KMS-11 (cell line): ENCODE measurements around the gene RXFP4.
A peak's percentile ranks its signal among the peaks of the same experiment; 100 is the strongest.

Experiments used
- H2AFZ ChIP-seq: fragments of 200-600 bp; sonication (generic); 2 replicates; pipeline ENCODE4 v1.6.1; 2016; ENCODE audit warnings: antibody characterized with exemption, mixed run types, low read depth
- H3K27ac ChIP-seq: fragments of 200-600 bp; sonication (generic); 2 replicates; pipeline ENCODE4 v1.6.1; 2016; ENCODE audit warnings: mild to moderate bottlenecking, mixed run types
- H3K27me3 ChIP-seq: fragments of 200-600 bp; sonication (generic); 2 replicates; pipeline ENCODE4 v1.6.1; 2017; ENCODE audit warnings: mild to moderate bottlenecking, low read depth, mixed run types, moderate library complexity; ENCODE audit not compliant: insufficient read depth
- H3K36me3 ChIP-seq: fragments of 200-600 bp; sonication (generic); 2 replicates; pipeline ENCODE4 v1.6.1; 2017; ENCODE audit warnings: mild to moderate bottlenecking, mixed run types; ENCODE audit not compliant: insufficient read depth
- H3K4me1 ChIP-seq: fragments of 200-600 bp; sonication (generic); 2 replicates; pipeline ENCODE4 v1.6.1; 2016; ENCODE audit warnings: mild to moderate bottlenecking, low read depth, mixed run types; ENCODE audit not compliant: poor library complexity, severe bottlenecking
- H3K4me2 ChIP-seq: fragments of 200-600 bp; sonication (generic); 2 replicates; pipeline ENCODE4 v1.7.0; 2016; ENCODE audit warnings: mild to moderate bottlenecking, mixed run types
- H3K4me3 ChIP-seq: fragments of 200-600 bp; sonication (generic); IDR thresholded peaks from 2 replicates; pipeline ENCODE4 v1.6.1; 2017; ENCODE audit warnings: low read depth, low read length, mixed read lengths; ENCODE audit not compliant: insufficient read depth
- H3K79me2 ChIP-seq: fragments of 200-600 bp; sonication (generic); 2 replicates; pipeline ENCODE4 v1.6.1; 2016; ENCODE audit warnings: low read depth, mixed run types; ENCODE audit not compliant: insufficient read depth
- H3K9ac ChIP-seq: fragments of 200-600 bp; sonication (generic); 2 replicates; pipeline ENCODE4 v1.6.1; 2016; ENCODE audit warnings: mild to moderate bottlenecking, mixed run types
- H4K20me1 ChIP-seq: fragments of 200-600 bp; sonication (generic); 2 replicates; pipeline ENCODE4 v1.6.1; 2016; ENCODE audit warnings: mild to moderate bottlenecking, mixed run types; ENCODE audit not compliant: insufficient read depth
- CTCF ChIP-seq: fragments of 200-600 bp; sonication (generic); conservative IDR thresholded peaks from 2 replicates; pipeline ENCODE4 v1.6.1; 2017; ENCODE audit warnings: low read depth, mild to moderate bottlenecking, antibody characterized with exemption, low read length, moderate library complexity, mixed read lengths

The RXFP4 gene

GRCh38 chr1:155978325-155978972 is 37.0 kb downstream of the RXFP4 start, which contains the start of gene ARHGEF2:
Gene ARHGEF2, minus strand, starts transcription at chr1:155978547. Its CDS starts 120 bp downstream, at chr1:155978427.
- H2AFZ ChIP-seq = peak within 1 kb of the TSS; percentile 55
- peak; percentile 56 for TF ChIP-seq CTCF
- H4K20me1 ChIP-seq = peaks cover 25% of the 10 kb centered on the region
- H3K27me3 ChIP-seq = no peaks in the 10 kb centered on the region
- peak within 1 kb of the TSS; percentile 83 for H3K9ac ChIP-seq
- peaks cover 3% of the 10 kb centered on the region; the same call in 1 of the 2 replicates for H3K36me3 ChIP-seq
- H3K27ac ChIP-seq = peak within 1 kb of the TSS; percentile 80
- peak within 1 kb of the TSS; percentile 95 for H3K4me2 ChIP-seq
- H3K4me3 ChIP-seq = peak within 1 kb of the TSS; percentile 99
- H3K79me2 ChIP-seq = peaks cover 91% of the 10 kb centered on the region
- H3K4me1 ChIP-seq = peaks cover 69% of the 10 kb centered on the region

- peak overlapping the region; percentile 80 for H3K27ac ChIP-seq
- H3K4me2 ChIP-seq = peak overlapping the region; percentile 95
- peaks cover 85% of the 10 kb centered on the region for H3K79me2 ChIP-seq
These were observed 37.6 kb downstream of the RXFP4 start for GRCh38 chr1:155978973-155979429.

GRCh38 chr1:155979597-155980343 is 38.3 kb downstream of the RXFP4 start:
- Histone ChIP-seq H3K27me3 (no peaks in the 10 kb centered on the region), H3K36me3 (no peaks in the 10 kb centered on the region), H3K4me3 (peak overlapping the region; percentile 99), H3K9ac (peak overlapping the region; percentile 83), H4K20me1 (peaks cover 12% of the 10 kb centered on the region), H3K4me2 (peak overlapping the region; percentile 95), H3K27ac (peak overlapping the region; percentile 80), H2AFZ (peak overlapping the region; percentile 55; the same call in 1 of the 2 replicates), H3K79me2 (peaks cover 78% of the 10 kb centered on the region), H3K4me1 (peaks cover 69% of the 10 kb centered on the region)
- peak; percentile 9; the same call in 1 of the 2 replicates for TF ChIP-seq CTCF

More at GRCh38 chr1:155978973-155979429, 37.6 kb downstream of the RXFP4 start:
- peak overlapping the region; percentile 55 for H2AFZ ChIP-seq
- peak overlapping the region; percentile 83 for H3K9ac ChIP-seq
- H3K4me3 ChIP-seq = peak overlapping the region; percentile 99
- H4K20me1 ChIP-seq = peaks cover 20% of the 10 kb centered on the region
- peak; percentile 12; the same call in 1 of the 2 replicates for TF ChIP-seq CTCF
- H3K4me1 ChIP-seq = peaks cover 69% of the 10 kb centered on the region
- peaks cover 3% of the 10 kb centered on the region; the same call in 1 of the 2 replicates for H3K36me3 ChIP-seq
- no peaks in the 10 kb centered on the region for H3K27me3 ChIP-seq

GRCh38 chr1:155981266-155982088 is 40.0 kb downstream of the RXFP4 start:
- H3K27ac ChIP-seq = peak overlapping the region; percentile 80
- peaks cover 54% of the 10 kb centered on the region for H3K4me1 ChIP-seq
- no peak for TF ChIP-seq CTCF
- H4K20me1 ChIP-seq = no peaks in the 10 kb centered on the region
- H3K4me3 ChIP-seq = no peak overlapping the region
- no peaks in the 10 kb centered on the region for H3K36me3 ChIP-seq
- H3K4me2 ChIP-seq = peak overlapping the region; percentile 95
- H3K79me2 ChIP-seq = peaks cover 61% of the 10 kb centered on the region
- no peak overlapping the region; the same call in 1 of the 2 replicates for H3K9ac ChIP-seq
- H2AFZ ChIP-seq = no peak overlapping the region
- H3K27me3 ChIP-seq = no peaks in the 10 kb centered on the region
